PFSK-1 (cell line): ENCODE results near the gene MEN1.

Experiments
- POLR2AphosphoS5 ChIP-seq: IDR thresholded peaks from 2 replicates; pipeline ENCODE4 v1.6.1; 2012; ENCODE audit warnings: low read depth, mild to moderate bottlenecking, control low read depth, low read length, moderate library complexity
- TAF1 ChIP-seq: IDR thresholded peaks from 2 replicates; pipeline ENCODE4 v1.6.1; 2012; ENCODE audit warnings: low read length, control low read depth, borderline replicate concordance; ENCODE audit not compliant: insufficient read depth

- TF ChIP-seq POLR2AphosphoS5: no peak
- no peak for TF ChIP-seq TAF1
Measured at GRCh38 chr11:64859542-64860414, 49.4 kb upstream of the MEN1 start.
